Naive thymus-derived CD4-positive, alpha-beta T cell (primary cell): Measurements from ENCODE around the gene MYBBP1A. TPM values are rescaled to one million over a fixed set of nuclear protein-coding genes. Genes with fewer than 3 reads are reported as not detected.

Experiments used
- ATAC-seq: fragments of 150-1000 bp; cut with Tn5 transposase; 2 replicates; pipeline ENCODE4 v1.10.0; 2021; ENCODE audit warnings: mild to moderate bottlenecking, moderate library complexity
- CTCF ChIA-PET: fragments of 350-600 bp; sonication (Branson Sonifier 250); formaldehyde crosslinking; loops from one replicate; lab custom pipeline; 2021; ENCODE audit warnings: antibody characterized with exemption; lab: Charles Lee
- POLR2A ChIA-PET: fragments of 350-600 bp; sonication (Branson Sonifier 250); formaldehyde crosslinking; loops from one replicate; lab custom pipeline; 2021; ENCODE audit warnings: antibody characterized with exemption, inconsistent platforms; lab: Charles Lee
- DNase-seq, 9 donors: peaks; one replicate each; pipeline versions ENCODE4 v3.0.0 to v3.0.0-alpha.2; 2020 to 2022; ENCODE audit warnings: mixed read lengths in 1 of 9
- H3K27ac ChIP-seq: one replicate; pipeline ENCODE4 v1.7.0; 2013; ENCODE audit warnings: mild to moderate bottlenecking, low read depth, low read length, moderate library complexity
- H3K27me3 ChIP-seq, 2 donors: one replicate each; pipeline ENCODE4 v1.7.0; 2013; ENCODE audit warnings: low read length in 2 of 2, mild to moderate bottlenecking in 2 of 2, moderate library complexity in 2 of 2; ENCODE audit not compliant: control insufficient read depth in 2 of 2, insufficient read depth in 2 of 2
- H3K36me3 ChIP-seq, 3 experiments: 1 replicate in 2 of 3; 2 replicates in 1 of 3; pipeline ENCODE4 v1.7.0; 2013; ENCODE audit warnings: low read length in 3 of 3, mild to moderate bottlenecking in 3 of 3, moderate library complexity in 1 of 3; ENCODE audit not compliant: insufficient read depth in 3 of 3, control insufficient read depth in 2 of 3
- H3K4me1 ChIP-seq, 2 donors: one replicate each; pipeline ENCODE4 v1.7.0; 2013; ENCODE audit warnings: low read length in 2 of 2, mild to moderate bottlenecking in 2 of 2, moderate library complexity in 1 of 2; ENCODE audit not compliant: control insufficient read depth in 2 of 2, insufficient read depth in 2 of 2
- H3K4me3 ChIP-seq: 2 replicates; pipeline ENCODE4 v1.7.0; 2013; ENCODE audit warnings: mild to moderate bottlenecking, low read length
- H3K9me3 ChIP-seq, 3 experiments: 1 replicate in 2 of 3; 2 replicates in 1 of 3; pipeline ENCODE4 v1.7.0; 2013; ENCODE audit warnings: low read length in 3 of 3; ENCODE audit not compliant: control insufficient read depth in 2 of 3
- H3K27ac Mint-ChIP-seq, 9 donors: one replicate each; pipeline ENCODE4 v1.8.0; 2020 to 2022; ENCODE audit warnings: mixed read lengths in 9 of 9, mild to moderate bottlenecking in 8 of 9, moderate library complexity in 5 of 9, inconsistent platforms in 2 of 9
- H3K27me3 Mint-ChIP-seq, 5 donors: one replicate each; pipeline ENCODE4 v1.8.0; 2021 to 2022; ENCODE audit warnings: mixed read lengths in 5 of 5, mild to moderate bottlenecking in 1 of 5
- H3K36me3 Mint-ChIP-seq, 5 donors: one replicate each; pipeline ENCODE4 v1.8.0; 2020 to 2022; ENCODE audit warnings: mixed read lengths in 5 of 5, mild to moderate bottlenecking in 3 of 5, inconsistent platforms in 1 of 5
- H3K4me1 Mint-ChIP-seq, 7 donors: one replicate each; pipeline ENCODE4 v1.8.0; 2020 to 2022; ENCODE audit warnings: mixed read lengths in 7 of 7, mild to moderate bottlenecking in 3 of 7, inconsistent platforms in 1 of 7
- H3K4me3 Mint-ChIP-seq, 10 donors: one replicate each; pipeline ENCODE4 v1.8.0; 2020 to 2022; ENCODE audit warnings: mild to moderate bottlenecking in 10 of 10, mixed read lengths in 10 of 10, moderate library complexity in 6 of 10, inconsistent platforms in 2 of 10
- H3K9me3 Mint-ChIP-seq, 11 donors: one replicate each; pipeline ENCODE4 v1.8.0; 2020 to 2022; ENCODE audit warnings: mixed read lengths in 11 of 11, mild to moderate bottlenecking in 4 of 11, inconsistent platforms in 1 of 11, moderate library complexity in 1 of 11
- intact Hi-C, 2 donors: fragments of 100-400 bp; cut with micrococcal nuclease; formaldehyde crosslinking; loops; one replicate each; pipeline ENCODE4 v1.15.1; 2023
- polyA plus RNA-seq, 2 donors: library from polyadenylated mRNA; unstranded; fragments of 300-500 nt; fragmentation: Illumina TruSeq; gene quantifications; one replicate each; pipeline ENCODE4 v1.2.3, GENCODE V29; 2021
- total RNA-seq, 6 experiments: library from RNA in 5 of 6; stranded (reverse) in 5 of 6; gene quantifications; 1 replicate in 5 of 6; 2 replicates in 1 of 6; pipeline ENCODE4 v1.2.3 and lab custom pipeline; 2021 to 2026

MYBBP1A gene
- total and polyA plus RNA-seq, 7 experiments from 2014 or later = 21.0 to 81.8 (median 74.3) TPM

DNA sequence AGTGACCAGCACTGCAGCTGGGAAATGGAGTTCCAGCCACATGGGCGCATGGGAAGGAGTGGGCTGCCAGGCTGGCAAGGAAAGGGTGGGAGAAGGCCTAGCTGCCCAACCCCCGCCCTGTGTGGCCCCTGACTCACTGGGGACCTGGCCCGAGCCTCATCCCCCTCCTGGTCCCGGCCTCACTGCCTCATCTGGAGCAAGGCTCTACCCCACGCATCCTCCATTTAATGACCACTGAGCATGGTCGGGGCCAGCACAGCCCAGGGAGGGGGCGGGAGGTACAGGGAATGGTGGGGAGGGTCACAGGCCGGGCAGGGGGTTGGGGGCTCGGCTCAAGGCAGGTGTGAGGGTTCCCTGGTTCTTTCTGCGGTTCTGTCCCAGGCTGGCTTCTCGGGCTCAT, 40.4 kb downstream of the MYBBP1A start:
- CTCF ChIA-PET = no interaction called here
- H3K27me3 Mint-ChIP-seq = peaks cover 0 to 3% (median 0%) of the 10 kb centered on the region in 5 donors

GRCh38 chr17:4514206-4514605, 41.0 kb downstream of the MYBBP1A start:
- Mint-ChIP-seq H3K9me3 (no peaks in the 10 kb centered on the region), H3K27ac (no peak overlapping the region), H3K4me1 (peaks cover 6 to 13% (median 10%) of the 10 kb centered on the region in 7 donors), H3K27me3 (peaks cover 0 to 5% (median 0%) of the 10 kb centered on the region in 5 donors), H3K4me3 (no peak overlapping the region), H3K36me3 (peaks cover 0 to 2% (median 0%) of the 10 kb centered on the region in 5 donors)
- Histone ChIP-seq H3K9me3 (no peaks in the 10 kb centered on the region), H3K27me3 (no peaks in the 10 kb centered on the region), H3K4me3 (no peak overlapping the region), H3K4me1 (peaks cover 2 to 4% of the 10 kb centered on the region in 2 donors), H3K27ac (no peak overlapping the region), H3K36me3 (no peaks in the 10 kb centered on the region)
- POLR2A ChIA-PET = no interaction called here
- DNase-seq (no peak), ATAC-seq (no peak)
- CTCF ChIA-PET = interaction anchor here (0.6 kb wide), 1 partner anchor 166 kb away, joined by 4 read pairs; no protein-coding TSS in a partner anchor
- intact Hi-C loops = no loop called here

More for the DNA sequence above, 40.4 kb downstream of the MYBBP1A start:
- intact Hi-C loops = no loop called here
- ATAC-seq = no peak
- no peaks in the 10 kb centered on the region for H3K9me3 Mint-ChIP-seq
- H3K36me3 Mint-ChIP-seq = peaks cover 0 to 2% (median 0%) of the 10 kb centered on the region in 5 donors
- POLR2A ChIA-PET = no interaction called here
- Histone ChIP-seq H3K36me3 (no peaks in the 10 kb centered on the region), H3K27me3 (no peaks in the 10 kb centered on the region), H3K9me3 (no peaks in the 10 kb centered on the region), H3K27ac (no peak overlapping the region), H3K4me1 (no peaks in the 10 kb centered on the region), H3K4me3 (no peak overlapping the region)
- H3K4me3 Mint-ChIP-seq = no peak overlapping the region
- DNase-seq = no peak
- H3K27ac Mint-ChIP-seq = no peak overlapping the region
- H3K4me1 Mint-ChIP-seq = peaks cover under 1 to 7% (median 4%) of the 10 kb centered on the region in 7 donors

- ChIA-PET POLR2A (no interaction called here), CTCF (interaction anchor here (0.6 kb wide), 1 partner anchor 165 kb away, joined by 4 read pairs; no protein-coding TSS in a partner anchor)
- Histone ChIP-seq H3K27ac (no peak overlapping the region), H3K4me3 (no peak overlapping the region), H3K36me3 (no peaks in the 10 kb centered on the region), H3K27me3 (no peaks in the 10 kb centered on the region), H3K9me3 (no peaks in the 10 kb centered on the region), H3K4me1 (peaks cover 6 to 10% of the 10 kb centered on the region in 2 donors)
- Mint-ChIP-seq H3K27me3 (peaks cover 0 to 5% (median 0%) of the 10 kb centered on the region in 5 donors), H3K9me3 (no peaks in the 10 kb centered on the region), H3K4me3 (no peak overlapping the region), H3K4me1 (peaks cover 13 to 21% (median 16%) of the 10 kb centered on the region in 7 donors), H3K36me3 (peaks cover 0 to 2% (median 0%) of the 10 kb centered on the region in 5 donors), H3K27ac (no peak overlapping the region)
- intact Hi-C loops = no loop called here
- no peak for DNase-seq
- ATAC-seq = no peak
Measured at GRCh38 chr17:4513113-4514032, 41.8 kb downstream of the MYBBP1A start.

GRCh38 chr17:4512156-4513112, 42.8 kb downstream of the MYBBP1A start:
- DNase-seq = no peak

DNA sequence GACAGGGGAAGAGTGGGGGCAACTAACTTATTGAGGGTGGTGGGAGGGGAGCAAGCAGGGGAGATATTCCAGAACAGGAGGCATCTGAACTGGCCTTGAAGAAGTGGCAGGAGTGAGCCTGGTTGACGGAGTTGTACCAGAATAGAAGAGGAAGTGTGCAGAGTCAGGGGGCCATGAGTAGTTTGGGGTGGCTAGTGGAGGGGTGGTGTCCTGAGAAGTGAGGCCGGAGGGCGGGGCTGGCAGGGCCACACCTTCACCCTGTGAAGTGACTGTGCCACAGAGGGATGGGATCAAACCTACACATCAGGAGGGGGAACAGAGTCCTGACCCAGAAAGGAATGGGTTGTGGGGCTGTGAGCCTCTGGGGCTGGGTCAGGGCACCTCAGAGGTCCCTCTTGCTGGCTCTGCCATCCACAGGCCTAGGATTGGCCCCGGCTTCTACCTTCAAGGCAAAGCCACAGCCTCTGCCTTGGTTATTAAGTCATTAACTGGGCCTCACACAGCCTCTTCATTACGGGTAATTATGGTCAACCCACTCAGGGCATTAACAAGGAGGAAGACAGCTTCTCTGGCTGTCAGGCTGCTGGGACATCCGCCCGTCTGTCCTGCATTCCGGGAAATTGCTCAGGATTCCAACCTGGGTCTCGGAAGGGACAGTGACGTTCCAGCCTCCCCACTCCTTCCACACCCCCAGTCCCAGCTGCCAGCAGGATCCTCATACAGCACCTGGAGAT, 43.8 kb downstream of the MYBBP1A start:
- ChIA-PET CTCF (no interaction called here), POLR2A (interaction anchor here (0.9 kb wide), 1 partner anchor 17 kb away, joined by 6 read pairs; no protein-coding TSS in a partner anchor)
- Mint-ChIP-seq H3K4me3 (no peak overlapping the region), H3K36me3 (no peaks in the 10 kb centered on the region), H3K27ac (peak overlapping the region in 2 of 9 donors; percentile 19 to 28), H3K27me3 (peaks cover 0 to 5% (median 0%) of the 10 kb centered on the region in 5 donors), H3K4me1 (peaks cover 13 to 23% (median 19%) of the 10 kb centered on the region in 7 donors), H3K9me3 (no peaks in the 10 kb centered on the region)
- Histone ChIP-seq H3K4me3 (no peak overlapping the region), H3K27me3 (no peaks in the 10 kb centered on the region), H3K36me3 (no peaks in the 10 kb centered on the region), H3K9me3 (no peaks in the 10 kb centered on the region), H3K4me1 (peaks cover 6 to 10% of the 10 kb centered on the region in 2 donors), H3K27ac (no peak overlapping the region)
- DNase-seq (no peak), ATAC-seq (peak; percentile 32)
- intact Hi-C loops = no loop called here

More at GRCh38 chr17:4512156-4513112, 42.8 kb downstream of the MYBBP1A start:
- peaks cover 6 to 10% of the 10 kb centered on the region in 2 donors for H3K4me1 ChIP-seq
- ChIA-PET POLR2A (no interaction called here), CTCF (no interaction called here)
- H3K4me3 ChIP-seq = no peak overlapping the region
- Mint-ChIP-seq H3K9me3 (no peaks in the 10 kb centered on the region), H3K4me1 (peaks cover 13 to 23% (median 19%) of the 10 kb centered on the region in 7 donors), H3K4me3 (no peak overlapping the region), H3K36me3 (no peaks in the 10 kb centered on the region), H3K27me3 (peaks cover 0 to 5% (median 0%) of the 10 kb centered on the region in 5 donors), H3K27ac (no peak overlapping the region)
- no peak overlapping the region for H3K27ac ChIP-seq
- no peak for ATAC-seq
- intact Hi-C loops = no loop called here
- no peaks in the 10 kb centered on the region for H3K36me3 ChIP-seq
- H3K27me3 ChIP-seq = no peaks in the 10 kb centered on the region
- no peaks in the 10 kb centered on the region for H3K9me3 ChIP-seq

DNA sequence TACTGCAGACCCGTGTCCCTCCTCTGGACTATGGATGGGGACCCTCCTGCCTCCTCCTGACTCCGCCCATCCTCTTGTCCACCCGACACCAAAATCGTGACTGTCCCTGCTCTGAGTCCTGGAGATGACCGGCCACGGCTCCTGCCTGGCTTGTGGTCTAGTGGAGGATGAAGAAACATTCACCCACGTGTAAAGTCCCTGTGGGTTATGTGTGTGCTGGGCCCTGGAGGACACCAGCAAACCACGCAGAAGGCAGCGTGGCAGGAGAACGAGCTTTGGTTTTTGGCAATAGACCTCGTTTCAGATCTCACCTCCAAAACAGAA, 44.6 kb downstream of the MYBBP1A start:
- Histone ChIP-seq H3K9me3 (no peaks in the 10 kb centered on the region), H3K27me3 (no peaks in the 10 kb centered on the region), H3K4me1 (peaks cover 6 to 10% of the 10 kb centered on the region in 2 donors), H3K36me3 (no peaks in the 10 kb centered on the region), H3K4me3 (no peak overlapping the region), H3K27ac (no peak overlapping the region)
- Mint-ChIP-seq H3K9me3 (no peaks in the 10 kb centered on the region), H3K4me3 (no peak overlapping the region), H3K4me1 (peaks cover 13 to 23% (median 19%) of the 10 kb centered on the region in 7 donors), H3K27me3 (peaks cover 0 to 5% (median 0%) of the 10 kb centered on the region in 5 donors), H3K27ac (peak overlapping the region in 1 of 9 donors; percentile 19), H3K36me3 (no peaks in the 10 kb centered on the region)
- ChIA-PET CTCF (interaction anchor here (0.6 kb wide), 1 partner anchor 931 kb away, joined by 3 read pairs; no protein-coding TSS in a partner anchor), POLR2A (interaction anchor here (0.9 kb wide), 1 partner anchor 16 kb away, joined by 6 read pairs; no protein-coding TSS in a partner anchor)
- no peak for ATAC-seq
- DNase-seq = no peak
- intact Hi-C loops = no loop called here
